ENCODE results near the gene MUS81.

MUS81 gene

DNA sequence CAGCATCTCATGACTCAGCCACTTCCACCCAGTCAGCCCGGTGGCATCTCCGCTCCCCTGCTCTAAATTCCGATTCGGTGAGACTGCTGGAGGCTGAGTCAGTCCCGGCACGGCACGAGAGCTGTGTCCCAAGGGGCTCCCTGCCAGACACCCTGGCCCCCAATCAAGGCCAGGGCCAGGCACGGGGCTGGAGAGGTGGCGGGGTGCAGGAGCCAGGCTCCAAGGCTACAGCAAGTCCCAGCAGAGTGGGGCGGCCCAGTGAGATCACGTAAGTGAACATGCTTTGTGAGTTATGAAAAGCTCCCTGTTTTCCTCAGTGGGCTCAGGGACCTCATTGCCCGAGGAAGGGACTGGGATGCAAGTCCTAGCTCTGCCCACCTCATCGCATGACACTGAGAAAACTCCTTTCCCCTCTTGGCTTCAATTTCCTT lies 55.6 kb downstream of the MUS81 start:
- no peak for DNase-seq (ENCODE audit: low read depth, low spot score)
